ENCODE measurements around the gene MAN2A2.

Gene MAN2A2

DNA sequence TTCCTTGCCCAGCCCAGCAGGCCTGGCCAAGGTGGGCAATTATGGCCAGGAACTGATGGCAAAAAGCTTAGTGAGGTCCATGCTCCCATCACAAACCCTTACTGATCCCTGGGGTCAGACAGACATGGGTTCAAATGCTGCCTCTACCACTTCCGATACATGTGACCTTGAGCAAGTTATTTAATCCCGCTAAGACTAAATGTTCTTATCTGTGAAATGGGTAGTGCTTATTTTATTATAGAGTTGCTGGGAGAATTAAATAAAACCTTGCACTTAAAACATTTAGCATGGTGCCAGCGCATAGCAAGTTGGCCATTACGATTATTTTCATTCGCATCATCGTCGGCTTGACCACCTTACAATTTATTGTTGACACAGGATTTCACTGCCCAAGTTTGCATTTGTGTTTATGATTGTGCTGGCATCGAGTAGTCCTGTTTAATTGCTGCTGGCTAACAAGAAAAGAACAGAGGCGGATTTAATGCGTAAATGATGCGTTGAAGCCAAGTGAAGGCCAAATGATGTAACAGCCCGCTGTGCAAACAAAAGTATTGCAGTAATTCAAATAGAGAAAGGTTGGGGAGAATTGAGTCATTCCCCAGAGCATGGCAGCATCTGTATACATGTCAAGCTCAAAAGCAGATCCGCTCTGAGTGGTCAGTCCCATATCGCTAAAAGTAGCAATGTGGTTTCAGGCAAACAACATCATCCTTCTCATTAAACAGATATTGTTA, 42.0 kb upstream of the MAN2A2 start:
- TF ChIP-seq EZH2phosphoT487 (IDR thresholded peaks at IDR 0.05; ENCODE audit: borderline replicate concordance, low read length), result no peak
- TF ChIP-seq, protein P1, sequence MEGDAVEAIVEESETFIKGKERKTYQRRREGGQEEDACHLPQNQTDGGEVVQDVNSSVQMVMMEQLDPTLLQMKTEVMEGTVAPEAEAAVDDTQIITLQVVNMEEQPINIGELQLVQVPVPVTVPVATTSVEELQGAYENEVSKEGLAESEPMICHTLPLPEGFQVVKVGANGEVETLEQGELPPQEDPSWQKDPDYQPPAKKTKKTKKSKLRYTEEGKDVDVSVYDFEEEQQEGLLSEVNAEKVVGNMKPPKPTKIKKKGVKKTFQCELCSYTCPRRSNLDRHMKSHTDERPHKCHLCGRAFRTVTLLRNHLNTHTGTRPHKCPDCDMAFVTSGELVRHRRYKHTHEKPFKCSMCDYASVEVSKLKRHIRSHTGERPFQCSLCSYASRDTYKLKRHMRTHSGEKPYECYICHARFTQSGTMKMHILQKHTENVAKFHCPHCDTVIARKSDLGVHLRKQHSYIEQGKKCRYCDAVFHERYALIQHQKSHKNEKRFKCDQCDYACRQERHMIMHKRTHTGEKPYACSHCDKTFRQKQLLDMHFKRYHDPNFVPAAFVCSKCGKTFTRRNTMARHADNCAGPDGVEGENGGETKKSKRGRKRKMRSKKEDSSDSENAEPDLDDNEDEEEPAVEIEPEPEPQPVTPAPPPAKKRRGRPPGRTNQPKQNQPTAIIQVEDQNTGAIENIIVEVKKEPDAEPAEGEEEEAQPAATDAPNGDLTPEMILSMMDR (IDR thresholded peaks at IDR 0.05; ENCODE audit: low read depth, low read length, poor library complexity, severe bottlenecking), result no peak
- no peaks in the 10 kb centered on the region; the same call in 1 of the 2 replicates for H3F3A ChIP-seq (ENCODE audit: control insufficient read depth, insufficient read depth)
- no peaks in the 10 kb centered on the region for H3K36me3 ChIP-seq (ENCODE audit: control insufficient read depth, low read length)
- H3K27me3 ChIP-seq (ENCODE audit: control insufficient read depth, low read length), result no peaks in the 10 kb centered on the region
- no peaks in the 10 kb centered on the region for H3K9me3 ChIP-seq (ENCODE audit: control insufficient read depth, insufficient read depth, low read length)
- no peak overlapping the region for H3K27ac ChIP-seq (ENCODE audit: low read depth, low read length)
- no peak overlapping the region for H3K4me3 ChIP-seq (ENCODE audit: low read length)
- H3K9me2 ChIP-seq (replicated peaks; ENCODE audit: control insufficient read depth, low read length), result no peaks in the 10 kb centered on the region
- H4K20me1 ChIP-seq (ENCODE audit: control insufficient read depth, insufficient read depth, low read depth, low read length), result no peaks in the 10 kb centered on the region
- H3K4me2 ChIP-seq (ENCODE audit: low read length), result no peak overlapping the region
- peaks cover 13% of the 10 kb centered on the region for H3K4me1 ChIP-seq (ENCODE audit: control insufficient read depth, low read length)
- no peaks in the 10 kb centered on the region for H3K79me2 ChIP-seq (ENCODE audit: control insufficient read depth, low read length)

DNA sequence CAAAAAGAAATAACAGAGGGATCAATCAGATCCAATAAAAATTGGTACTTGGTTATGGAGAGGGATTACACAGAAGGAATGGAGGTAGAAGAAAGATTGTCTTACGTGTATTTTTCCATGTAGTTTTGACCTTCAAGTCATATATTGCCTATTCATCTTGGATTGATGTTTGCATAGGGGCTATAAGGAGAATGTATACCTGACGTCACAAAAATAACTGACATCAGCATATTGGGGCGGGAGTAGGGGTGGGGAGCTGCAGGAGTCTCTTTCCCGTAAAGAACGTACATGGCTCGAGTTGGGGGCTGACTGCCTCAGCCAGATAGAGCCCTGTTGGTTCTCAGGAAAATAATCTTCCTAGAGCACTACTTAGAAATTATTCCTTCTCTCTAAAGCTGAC, 40.6 kb upstream of the MAN2A2 start:
- TF ChIP-seq, protein P1 (IDR thresholded peaks at IDR 0.05; ENCODE audit: low read depth, low read length, poor library complexity, severe bottlenecking), result no peak
- no peak for TF ChIP-seq EZH2phosphoT487 (IDR thresholded peaks at IDR 0.05; ENCODE audit: borderline replicate concordance, low read length)
- H3K9me3 ChIP-seq (ENCODE audit: control insufficient read depth, insufficient read depth, low read length), result no peaks in the 10 kb centered on the region
- H3K79me2 ChIP-seq (ENCODE audit: control insufficient read depth, low read length), result no peaks in the 10 kb centered on the region
- no peaks in the 10 kb centered on the region for H3K36me3 ChIP-seq (ENCODE audit: control insufficient read depth, low read length)
- no peaks in the 10 kb centered on the region for H4K20me1 ChIP-seq (ENCODE audit: control insufficient read depth, insufficient read depth, low read depth, low read length)
- H3K27me3 ChIP-seq (ENCODE audit: control insufficient read depth, low read length), result 0 out of 2 replicates have a peak, but pooled peaks cover 2% of the 10 kb centered on the region
- H3K4me2 ChIP-seq (ENCODE audit: low read length), result no peak overlapping the region
- no peak overlapping the region for H3K27ac ChIP-seq (ENCODE audit: low read depth, low read length)
- no peaks in the 10 kb centered on the region for H3K9me2 ChIP-seq (replicated peaks; ENCODE audit: control insufficient read depth, low read length)
- H3F3A ChIP-seq (ENCODE audit: control insufficient read depth, insufficient read depth), result no peaks in the 10 kb centered on the region; the same call in 1 of the 2 replicates
- no peaks in the 10 kb centered on the region; the same call in 1 of the 2 replicates for H3K4me1 ChIP-seq (ENCODE audit: control insufficient read depth, low read length)
- no peak overlapping the region for H3K4me3 ChIP-seq (ENCODE audit: low read length)

DNA sequence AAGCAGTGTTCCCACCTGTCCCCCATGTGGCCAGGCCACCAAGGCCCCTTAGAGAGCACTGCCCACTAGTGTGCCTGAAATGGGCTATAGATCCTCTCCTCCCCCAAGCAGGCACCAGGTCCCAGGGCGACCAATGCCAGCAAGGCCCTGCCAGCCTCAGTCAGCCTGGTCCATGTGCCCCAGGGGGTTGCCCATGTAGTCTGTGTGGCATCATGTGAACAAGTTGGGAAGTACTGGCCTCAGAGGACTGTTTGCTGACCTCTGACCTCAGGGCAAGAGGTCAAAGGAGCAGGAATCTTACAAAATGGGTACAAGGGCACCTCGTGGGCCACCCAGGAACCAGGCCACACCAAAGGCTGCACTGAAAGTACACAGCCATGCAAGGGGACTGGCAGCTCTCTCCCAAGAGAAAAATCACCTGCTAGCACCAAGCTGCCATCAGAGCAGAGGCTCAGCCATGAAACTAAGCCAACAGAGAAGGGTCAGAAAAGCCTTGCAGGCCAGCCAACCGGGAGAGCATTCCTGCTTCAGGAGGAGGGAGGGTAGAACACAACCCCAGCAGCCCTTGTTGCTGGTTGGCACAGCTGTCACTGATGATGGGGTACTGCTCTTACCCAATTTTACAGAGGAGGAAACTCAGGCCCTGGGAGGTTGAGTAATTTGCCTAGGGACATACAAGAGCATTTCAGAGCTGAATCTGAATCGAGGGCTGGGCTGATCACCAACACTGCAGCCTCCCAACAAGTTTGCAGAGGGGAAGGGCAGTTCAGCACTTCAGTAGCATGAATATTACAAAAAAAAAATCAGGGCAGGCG, 39.9 kb upstream of the MAN2A2 start:
- Histone ChIP-seq H3K79me2 (ENCODE audit: control insufficient read depth, low read length) (no peaks in the 10 kb centered on the region), H3K4me3 (ENCODE audit: low read length) (no peak overlapping the region), H3K27me3 (ENCODE audit: control insufficient read depth, low read length) (0 out of 2 replicates have a peak, but pooled peaks cover 2% of the 10 kb centered on the region), H3K9me2 (replicated peaks; ENCODE audit: control insufficient read depth, low read length) (no peaks in the 10 kb centered on the region), H4K20me1 (ENCODE audit: control insufficient read depth, insufficient read depth, low read depth, low read length) (no peaks in the 10 kb centered on the region), H3K4me2 (ENCODE audit: low read length) (no peak overlapping the region), H3K9me3 (ENCODE audit: control insufficient read depth, insufficient read depth, low read length) (no peaks in the 10 kb centered on the region), H3K36me3 (ENCODE audit: control insufficient read depth, low read length) (no peaks in the 10 kb centered on the region), H3K27ac (ENCODE audit: low read depth, low read length) (no peak overlapping the region), H3F3A (ENCODE audit: control insufficient read depth, insufficient read depth) (no peaks in the 10 kb centered on the region; the same call in 1 of the 2 replicates), H3K4me1 (ENCODE audit: control insufficient read depth, low read length) (no peaks in the 10 kb centered on the region)
- TF ChIP-seq, protein P1 (IDR thresholded peaks at IDR 0.05; ENCODE audit: low read depth, low read length, poor library complexity, severe bottlenecking), result no peak
- TF ChIP-seq EZH2phosphoT487 (IDR thresholded peaks at IDR 0.05; ENCODE audit: borderline replicate concordance, low read length), result no peak

Data from DOHH2 (cell line).